SK-N-SH (cell line): ENCODE results near the gene SLC26A5. TPM values are rescaled to one million over a fixed set of nuclear protein-coding genes. Genes with fewer than 3 reads are reported as not detected.

Experiments
- CTCF ChIA-PET: fragments of 300-600, 350-600 bp; formaldehyde crosslinking; extraction: SDS; loops from one replicate; lab custom pipeline; 2021; lab: Yijun Ruan, JAX
- POLR2A ChIA-PET: fragments of 350-600 bp; sonication (Branson Sonifier 250); formaldehyde crosslinking; extraction: SDS; loops from one replicate; lab custom pipeline; 2020; ENCODE audit warnings: antibody characterized with exemption, inconsistent platforms; lab: Yijun Ruan, JAX
- DNase-seq: peaks from one replicate; pipeline ENCODE4 v3.0.0; 2012
- H2AFZ ChIP-seq: fragments of 200-600 bp; sonication (generic); 2 replicates; pipeline ENCODE4 v1.8.1; 2016; ENCODE audit warnings: antibody characterized with exemption, mild to moderate bottlenecking, low read depth
- H3F3A ChIP-seq: fragments of 200-600 bp; sonication (generic); replicated peaks from 2 replicates; pipeline ENCODE3; 2016; ENCODE audit warnings: antibody characterized with exemption, mild to moderate bottlenecking; ENCODE audit not compliant: insufficient read depth
- H3K27ac ChIP-seq, 2 experiments: fragments of 200-500 bp in 1 of 2; fragments of 200-600 bp in 1 of 2; sonication (Bioruptor generic) in 1 of 2; sonication (generic), shearing (Covaris generic) in 1 of 2; 2 replicates each; pipeline versions ENCODE4 v1.5.1 to v1.6.1; 2014 to 2016; ENCODE audit warnings: low read depth in 2 of 2, inconsistent platforms in 1 of 2, low read length in 1 of 2, mild to moderate bottlenecking in 1 of 2, mixed read lengths in 1 of 2
- H3K27me3 ChIP-seq: fragments of 200-600 bp; sonication (generic), shearing (Covaris generic); 2 replicates; pipeline ENCODE4 v1.6.1; 2016; ENCODE audit warnings: mixed run types; ENCODE audit not compliant: insufficient read depth
- H3K36me3 ChIP-seq, 2 experiments: fragments of 200-500 bp in 1 of 2; fragments of 200-600 bp in 1 of 2; sonication (Bioruptor generic) in 1 of 2; sonication (generic) in 1 of 2; replicated peaks in 1 of 2; 2 replicates each; pipeline versions ENCODE3 to v1.5.1; 2014 to 2016; ENCODE audit warnings: low read length in 1 of 2, mild to moderate bottlenecking in 1 of 2; ENCODE audit not compliant: insufficient read depth in 2 of 2, control insufficient read depth in 1 of 2
- H3K4me1 ChIP-seq, 2 experiments: fragments of 200-500 bp in 1 of 2; fragments of 200-600 bp in 1 of 2; sonication (Bioruptor generic) in 1 of 2; sonication (generic), shearing (Covaris generic) in 1 of 2; 2 replicates each; pipeline versions ENCODE4 v1.5.1 to v1.6.1; 2014 to 2016; ENCODE audit warnings: low read depth in 1 of 2, low read length in 1 of 2, mixed run types in 1 of 2; ENCODE audit not compliant: insufficient read depth in 2 of 2, control insufficient read depth in 1 of 2
- H3K4me2 ChIP-seq: fragments of 200-600 bp; sonication (generic), shearing (Covaris generic); 2 replicates; pipeline ENCODE4 v1.6.1; 2017; ENCODE audit warnings: mixed run types
- H3K4me3 ChIP-seq, 2 experiments: fragments of 200-500 bp in 1 of 2; fragments of 200-600 bp in 1 of 2; sonication (Bioruptor generic) in 1 of 2; sonication (generic), shearing (Covaris generic) in 1 of 2; 2 replicates each; pipeline versions ENCODE4 v1.5.1 to v1.8.1; 2014 to 2016; ENCODE audit warnings: low read depth in 2 of 2, inconsistent platforms in 1 of 2, low read length in 1 of 2, mild to moderate bottlenecking in 1 of 2, mixed read lengths in 1 of 2, moderate library complexity in 1 of 2
- H3K79me2 ChIP-seq: fragments of 200-600 bp; sonication (generic); 2 replicates; pipeline ENCODE4 v1.8.1; 2017; ENCODE audit warnings: mild to moderate bottlenecking; ENCODE audit not compliant: insufficient read depth
- H3K9ac ChIP-seq: fragments of 200-600 bp; sonication (generic); 2 replicates; pipeline ENCODE4 v1.6.1; 2017; ENCODE audit warnings: mixed run types
- H3K9me2 ChIP-seq: fragments of 200-600 bp; sonication (generic); 2 replicates; pipeline ENCODE4 v1.6.1; 2017; ENCODE audit warnings: mixed run types
- H3K9me3 ChIP-seq: fragments of 200-600 bp; sonication (generic); 2 replicates; pipeline ENCODE4 v1.6.1; 2017; ENCODE audit warnings: mixed run types, mild to moderate bottlenecking, moderate library complexity
- H4K20me1 ChIP-seq: fragments of 200-600 bp; sonication (generic); 2 replicates; pipeline ENCODE4 v1.6.1; 2017; ENCODE audit warnings: mild to moderate bottlenecking, mixed run types; ENCODE audit not compliant: insufficient read depth
- ELF1 ChIP-seq: IDR thresholded peaks from 2 replicates; pipeline ENCODE4 v1.4.0; 2012
- JUND ChIP-seq: IDR thresholded peaks from 2 replicates; pipeline ENCODE4 v1.4.0; 2012
- MAX ChIP-seq: IDR thresholded peaks from 2 replicates; pipeline ENCODE4 v1.4.0; 2012; ENCODE audit warnings: low read depth
- MEF2A ChIP-seq: IDR thresholded peaks from 2 replicates; pipeline ENCODE4 v1.4.0; 2012; ENCODE audit warnings: low read depth, borderline replicate concordance
- MXI1 ChIP-seq: IDR thresholded peaks from 2 replicates; pipeline ENCODE4 v1.6.1; 2012; ENCODE audit warnings: mild to moderate bottlenecking, low read depth, low read length, improper control_type of control experiment
- NRF1 ChIP-seq: IDR thresholded peaks from 2 replicates; pipeline ENCODE4 v1.6.1; 2012; ENCODE audit warnings: low read depth, mild to moderate bottlenecking, low read length
- PBX3 ChIP-seq: IDR thresholded peaks from 2 replicates; pipeline ENCODE4; 2012
- RAD21 ChIP-seq: IDR thresholded peaks from 2 replicates; pipeline ENCODE4 v1.6.1; 2012; ENCODE audit warnings: mild to moderate bottlenecking, low read length
- RXRA ChIP-seq: IDR thresholded peaks from 2 replicates; pipeline ENCODE4 v1.4.0; 2012; ENCODE audit warnings: low read depth, mild to moderate bottlenecking, borderline replicate concordance
- SIN3A ChIP-seq: IDR thresholded peaks from 2 replicates; pipeline ENCODE4 v1.6.1; 2012; ENCODE audit warnings: low read depth, mild to moderate bottlenecking, low read length, moderate library complexity, borderline replicate concordance
- SMC3 ChIP-seq: IDR thresholded peaks from 2 replicates; pipeline ENCODE4 v1.6.1; 2012; ENCODE audit warnings: low read depth, low read length, improper control_type of control experiment
- TAF1 ChIP-seq: IDR thresholded peaks from 2 replicates; pipeline ENCODE4 v1.6.1; 2012; ENCODE audit warnings: low read depth, mild to moderate bottlenecking, low read length, moderate library complexity, borderline replicate concordance
- TCF12 ChIP-seq: IDR thresholded peaks from 2 replicates; pipeline ENCODE4 v1.4.0; 2012
- YY1 ChIP-seq: IDR thresholded peaks from 2 replicates; pipeline ENCODE4 v1.4.0; 2012; ENCODE audit warnings: low read depth, mild to moderate bottlenecking
- ZBTB33 ChIP-seq: IDR thresholded peaks from 2 replicates; pipeline ENCODE4 v1.4.0; 2012; ENCODE audit warnings: low read depth, borderline replicate concordance
- WGBS: methylation state at CpG from one replicate; pipeline ENCODE4 v1.1.6; 2017; ENCODE audit warnings: low lambda C conversion rate; 5-methylcytosine and 5-hydroxymethylcytosine counted together
- polyA plus RNA-seq, 3 experiments: library from polyadenylated mRNA; depleted of rRNA; stranded (reverse); fragments of >200 nt; gene quantifications; 2 replicates each; pipeline ENCODE4 v1.2.3, GENCODE V29; 2012
- TF ChIP-seq, protein P1 (sequence below): IDR thresholded peaks from 2 replicates; pipeline ENCODE4 v1.4.0; 2012; ENCODE audit warnings: low read depth, borderline replicate concordance

Gene SLC26A5
- polyA plus RNA-seq, 1 of the 3 experiments (the other 2 are of a cell fraction): not detected

- H3K9me3 ChIP-seq: no peaks in the 10 kb centered on the region
- no peaks in the 10 kb centered on the region for H3F3A ChIP-seq
- no peak overlapping the region for H3K4me2 ChIP-seq
- no peak overlapping the region for H3K27ac ChIP-seq
- no peak for DNase-seq
- POLR2A ChIA-PET: no interaction called here
- no peaks in the 10 kb centered on the region; the same call in 1 of the 2 replicates for H3K27me3 ChIP-seq
- no peaks in the 10 kb centered on the region for H3K4me1 ChIP-seq
- H2AFZ ChIP-seq: no peak overlapping the region
- no peaks in the 10 kb centered on the region for H3K79me2 ChIP-seq
- 75% methylated on average over 1 of the region's 1 CpG for WGBS
- no peak overlapping the region for H3K4me3 ChIP-seq
- no peaks in the 10 kb centered on the region for H3K36me3 ChIP-seq
- no peaks in the 10 kb centered on the region for H3K9me2 ChIP-seq
- TF ChIP-seq RAD21: no peak
- TF ChIP-seq TCF12: no peak
- no peak for TF ChIP-seq NRF1
- no peak for TF ChIP-seq YY1
- TF ChIP-seq, all 33 proteins: peak for 0
- Histone ChIP-seq H3K9ac (no peak overlapping the region), H4K20me1 (no peaks in the 10 kb centered on the region; the same call in 1 of the 2 replicates)
- CTCF ChIA-PET: interaction anchor here (0.6 kb wide), 1 partner anchor 169 kb away, joined by 3 read pairs; no protein-coding TSS in a partner anchor
Observed at GRCh38 chr7:103387242-103387641, 58.8 kb downstream of the SLC26A5 start.

GRCh38 chr7:103382032-103382402, 64.0 kb downstream of the SLC26A5 start:
- H3K4me1 ChIP-seq: no peaks in the 10 kb centered on the region
- peaks cover 4% of the 10 kb centered on the region; the same call in 1 of the 2 replicates for H3K27me3 ChIP-seq
- ChIA-PET POLR2A (no interaction called here), CTCF (no interaction called here)
- DNase-seq: no peak
- WGBS: 63% methylated on average over 5 of the region's 5 CpGs
- no peaks in the 10 kb centered on the region for H3K9me3 ChIP-seq
- no peak overlapping the region for H3K4me3 ChIP-seq
- H3K9ac ChIP-seq: no peak overlapping the region
- H4K20me1 ChIP-seq: no peaks in the 10 kb centered on the region; the same call in 1 of the 2 replicates
- no peaks in the 10 kb centered on the region for H3K79me2 ChIP-seq
- no peak overlapping the region for H3K4me2 ChIP-seq
- H3F3A ChIP-seq: no peaks in the 10 kb centered on the region
- no peaks in the 10 kb centered on the region for H3K9me2 ChIP-seq
- TF ChIP-seq YY1 (no peak), SMC3 (no peak), SIN3A (no peak), TAF1 (no peak)
- H3K36me3 ChIP-seq: no peaks in the 10 kb centered on the region
- no peak overlapping the region for H2AFZ ChIP-seq
- H3K27ac ChIP-seq: no peak overlapping the region

GRCh38 chr7:103381280-103382031, 64.6 kb downstream of the SLC26A5 start:
- 65% methylated on average over 4 of the region's 4 CpGs for WGBS
- Histone ChIP-seq H3K4me3 (no peak overlapping the region), H3K4me2 (no peak overlapping the region), H3K79me2 (no peaks in the 10 kb centered on the region), H3K9me3 (no peaks in the 10 kb centered on the region), H3K27me3 (peaks cover 4% of the 10 kb centered on the region; the same call in 1 of the 2 replicates), H3K27ac (no peak overlapping the region), H3K36me3 (no peaks in the 10 kb centered on the region), H2AFZ (no peak overlapping the region), H4K20me1 (no peaks in the 10 kb centered on the region; the same call in 1 of the 2 replicates), H3K9me2 (no peaks in the 10 kb centered on the region), H3F3A (no peaks in the 10 kb centered on the region), H3K4me1 (no peaks in the 10 kb centered on the region), H3K9ac (no peak overlapping the region)
- DNase-seq: no peak
- TF ChIP-seq TAF1 (no peak), ELF1 (no peak), MAX (no peak), MEF2A (no peak), JUND (no peak), RXRA (no peak), TCF12 (no peak), MXI1 (no peak), PBX3 (no peak), NRF1 (no peak), ZBTB33 (no peak)
- TF ChIP-seq, protein P1, sequence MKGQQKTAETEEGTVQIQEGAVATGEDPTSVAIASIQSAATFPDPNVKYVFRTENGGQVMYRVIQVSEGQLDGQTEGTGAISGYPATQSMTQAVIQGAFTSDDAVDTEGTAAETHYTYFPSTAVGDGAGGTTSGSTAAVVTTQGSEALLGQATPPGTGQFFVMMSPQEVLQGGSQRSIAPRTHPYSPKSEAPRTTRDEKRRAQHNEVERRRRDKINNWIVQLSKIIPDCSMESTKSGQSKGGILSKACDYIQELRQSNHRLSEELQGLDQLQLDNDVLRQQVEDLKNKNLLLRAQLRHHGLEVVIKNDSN: no peak
- POLR2A ChIA-PET: no interaction called here
- CTCF ChIA-PET: no interaction called here
